Tracheal epithelial cell (primary cell): ENCODE data around the gene FUNDC2. TPM values are rescaled to one million over a fixed set of nuclear protein-coding genes. Genes with fewer than 3 reads are reported as not detected.

Source experiments
- total RNA-seq: library from RNA; depleted of rRNA; stranded (reverse); fragments of >200 nt; gene quantifications from 2 replicates; pipeline ENCODE4 v1.2.1, GENCODE V29; 2014

The FUNDC2 gene
- 42.4 and 60.7 TPM in 2 replicates for total RNA-seq

GRCh38 chrX:155026727-155027508 is at the start of gene FUNDC2:
FUNDC2 (plus strand) TSS chrX:155026844; CDS start chrX:155026939, 95 bp downstream.

GRCh38 chrX:155022585-155022984 is 4.1 kb upstream of the FUNDC2 start, which contains the start of gene F8:
F8 (minus strand) TSS chrX:155022723; CDS start chrX:155022552, 171 bp downstream.

GRCh38 chrX:155070975-155071693 is 44.5 kb downstream of the FUNDC2 start, which contains the start of the genes BRCC3, CMC4 and MTCP1:
BRCC3 (plus strand) TSS chrX:155071508; CDS start chrX:155071528, 20 bp downstream.
CMC4 (minus strand) TSS chrX:155071136; CDS start chrX:155064023, 7,113 bp downstream.
MTCP1 (minus strand) TSS chrX:155071136; CDS start chrX:155066010, 5,126 bp downstream.

Other genes with a start within 250 kb of the FUNDC2 start
- 5.5 TPM in 2 replicates for gene MPP1, start 221.4 kb upstream of the FUNDC2 start, total RNA-seq
- not detected in 2 replicates for gene SMIM9, start 192.2 kb upstream of the FUNDC2 start, total RNA-seq
- 3.9 TPM in 1 of 2 replicates, not detected in the other for gene F8A1, start 140.5 kb upstream of the FUNDC2 start, total RNA-seq
- gene F8, start 4.1 kb upstream of the FUNDC2 start, total RNA-seq, result 0.64 and 1.4 TPM in 2 replicates
- gene CMC4, start 44.3 kb downstream of the FUNDC2 start, total RNA-seq, result 11.1 and 15.8 TPM in 2 replicates
- gene MTCP1, start 44.3 kb downstream of the FUNDC2 start, total RNA-seq, result 1.9 and 7.2 TPM in 2 replicates
- gene BRCC3, start 44.7 kb downstream of the FUNDC2 start, total RNA-seq, result 10.0 and 10.6 TPM in 2 replicates
- gene VBP1, start 189.6 kb downstream of the FUNDC2 start, total RNA-seq, result 58.8 and 76.5 TPM in 2 replicates
- under 0.01 and 0.21 TPM in 2 replicates for gene RAB39B, start 237.6 kb downstream of the FUNDC2 start, total RNA-seq